ENCODE measurements around the gene GMIP. TPM values are rescaled to one million over a fixed set of nuclear protein-coding genes. Genes with fewer than 3 reads are reported as not detected.

The GMIP gene
- total RNA-seq, 1 experiment from 2014 or later = 12.7 TPM

GRCh38 chr19:19618219-19619051 is 25.0 kb downstream of the GMIP start, which contains the start of gene PBX4:
Gene PBX4 (minus strand): TSS chr19:19618687. CDS start chr19:19618629, 58 bp downstream.
- WGBS (ENCODE audit: extremely low coverage, insufficient read length, low lambda C conversion rate) = no CpG with 5 or more reads among the region's 80 CpGs
- Histone ChIP-seq H2BK12ac (ENCODE audit: insufficient read length, low read depth, low read length) (no peak within 1 kb of the TSS), H3K4ac (ENCODE audit: low read depth, low read length) (no peak within 1 kb of the TSS), H3K4me2 (ENCODE audit: insufficient read depth, insufficient read length, low read length) (peak within 1 kb of the TSS; percentile 48), H3K79me2 (ENCODE audit: insufficient read depth, low read length) (no peaks in the 10 kb centered on the region), H3K56ac (ENCODE audit: insufficient read length, low read depth, low read length) (no peak within 1 kb of the TSS), H3K27me3 (ENCODE audit: insufficient read depth, low read length) (no peaks in the 10 kb centered on the region; the same call in 1 of the 2 replicates), H2AFZ (ENCODE audit: low read length) (no peak within 1 kb of the TSS), H4K20me1 (ENCODE audit: control insufficient read depth, insufficient read depth, insufficient read length) (no peaks in the 10 kb centered on the region), H3K4me1 (ENCODE audit: insufficient read depth, low read length) (no peaks in the 10 kb centered on the region), H4K5ac (ENCODE audit: insufficient read length, low read depth, low read length) (no peak within 1 kb of the TSS), H3K23ac (ENCODE audit: insufficient read length, low read depth, low read length) (no peak within 1 kb of the TSS), H3K27ac (ENCODE audit: insufficient read length, low read depth, low read length) (no peak within 1 kb of the TSS), H3K9me3 (ENCODE audit: control insufficient read depth, low read depth, low read length) (no peaks in the 10 kb centered on the region), H2BK5ac (ENCODE audit: insufficient read length, low read length) (no peak within 1 kb of the TSS), H4K91ac (ENCODE audit: insufficient read length, low read depth, low read length) (no peak within 1 kb of the TSS), H3K23me2 (ENCODE audit: insufficient read length, low read depth, low read length, poor library complexity, severe bottlenecking) (peaks cover 8% of the 10 kb centered on the region), H3K18ac (ENCODE audit: insufficient read length, low read depth, low read length) (peak within 1 kb of the TSS; percentile 44), H2BK20ac (ENCODE audit: low read depth, low read length, poor library complexity, severe bottlenecking) (no peak within 1 kb of the TSS), H2BK120ac (ENCODE audit: low read depth, low read length, poor library complexity, severe bottlenecking) (no peak within 1 kb of the TSS), H2BK15ac (ENCODE audit: low read depth, low read length) (no peak within 1 kb of the TSS), H2AK5ac (ENCODE audit: insufficient read length, low read length) (no peak within 1 kb of the TSS), H3K79me1 (ENCODE audit: insufficient read depth, low read depth, low read length, poor library complexity, severe bottlenecking) (no peaks in the 10 kb centered on the region), H3K14ac (ENCODE audit: insufficient read depth, low read length) (peak within 1 kb of the TSS; percentile 69; the same call in 1 of the 2 replicates), H4K8ac (replicated peaks; ENCODE audit: insufficient read length, low read depth, low read length) (no peak within 1 kb of the TSS), H3T11ph (ENCODE audit: low read length) (no peak within 1 kb of the TSS), H3K9ac (ENCODE audit: extremely low read depth, insufficient read length, low read length) (no peak within 1 kb of the TSS)
- H3K27me3 Mint-ChIP-seq (ENCODE audit: low read depth) = peaks cover 25% of the 10 kb centered on the region
- H3K4me1 Mint-ChIP-seq = peaks cover 12 to 19% of the 10 kb centered on the region in 2 experiments
- no peak for TF ChIP-seq CTCF (conservative IDR thresholded peaks at IDR 0.05)
- DNase-seq = peak; percentile 98
- H3K9me3 Mint-ChIP-seq = no peaks in the 10 kb centered on the region
- peak within 1 kb of the TSS; percentile 60 to 86 for H3K4me3 Mint-ChIP-seq
- peaks cover 3 to 7% (median 6%) of the 10 kb centered on the region in 3 experiments; a peak in 6 of 7 replicates for H3K36me3 Mint-ChIP-seq (ENCODE audit: insufficient read depth in 1 of 3, low read depth in 3 of 3)
- peak within 1 kb of the TSS in 2 of 3 experiments; percentile 70 to 83; a peak in 3 of 7 replicates for H3K27ac Mint-ChIP-seq

Data from H9 (cell line).